RWPE2 (cell line): ENCODE data around the gene STAC2.

Experiments
- ATAC-seq: fragments of 200-7000 bp; cut with Tn5 transposase; 3 replicates; pipeline ENCODE4 v1.9.1; 2021; ENCODE audit warnings: low read depth
- DNase-seq: peaks from one replicate; pipeline ENCODE4 v3.0.0-alpha.2; 2020; ENCODE audit warnings: low spot score
- H3K27ac ChIP-seq: fragments of 450-650 bp; 2 replicates; pipeline ENCODE4 v1.5.1; 2017; ENCODE audit warnings: mild to moderate bottlenecking; ENCODE audit not compliant: poor library complexity, severe bottlenecking
- H3K27me3 ChIP-seq: fragments of 250-450 bp; sonication (Bioruptor Pico); 2 replicates; pipeline ENCODE4 v1.5.1; 2021; ENCODE audit warnings: mild to moderate bottlenecking, moderate library complexity; ENCODE audit not compliant: insufficient read depth, poor library complexity, severe bottlenecking
- H3K36me3 ChIP-seq: fragments of 250-450 bp; sonication (Bioruptor Pico); 2 replicates; pipeline ENCODE4 v1.5.1; 2020; ENCODE audit warnings: low read depth, mild to moderate bottlenecking, moderate library complexity
- H3K4me1 ChIP-seq: fragments of 250-450 bp; sonication (Bioruptor Pico); 2 replicates; pipeline ENCODE4 v1.5.1; 2021; ENCODE audit warnings: mild to moderate bottlenecking, moderate library complexity; ENCODE audit not compliant: insufficient read depth, poor library complexity, severe bottlenecking
- H3K4me3 ChIP-seq: fragments of 250-450 bp; sonication (Bioruptor Pico); 2 replicates; pipeline ENCODE4 v1.5.1; 2021; ENCODE audit warnings: mild to moderate bottlenecking, moderate library complexity; ENCODE audit not compliant: severe bottlenecking
- H3K9me3 ChIP-seq: fragments of 250-450 bp; sonication (Bioruptor Pico); 2 replicates; pipeline ENCODE4 v1.5.1; 2021; ENCODE audit warnings: mild to moderate bottlenecking, moderate library complexity; ENCODE audit not compliant: severe bottlenecking
- CTCF ChIP-seq: fragments of 450-650 bp; IDR thresholded peaks from one replicate; pipeline ENCODE4 v1.5.1; 2017; ENCODE audit warnings: mild to moderate bottlenecking, moderate library complexity; ENCODE audit not compliant: poor library complexity, severe bottlenecking

STAC2 gene

DNA sequence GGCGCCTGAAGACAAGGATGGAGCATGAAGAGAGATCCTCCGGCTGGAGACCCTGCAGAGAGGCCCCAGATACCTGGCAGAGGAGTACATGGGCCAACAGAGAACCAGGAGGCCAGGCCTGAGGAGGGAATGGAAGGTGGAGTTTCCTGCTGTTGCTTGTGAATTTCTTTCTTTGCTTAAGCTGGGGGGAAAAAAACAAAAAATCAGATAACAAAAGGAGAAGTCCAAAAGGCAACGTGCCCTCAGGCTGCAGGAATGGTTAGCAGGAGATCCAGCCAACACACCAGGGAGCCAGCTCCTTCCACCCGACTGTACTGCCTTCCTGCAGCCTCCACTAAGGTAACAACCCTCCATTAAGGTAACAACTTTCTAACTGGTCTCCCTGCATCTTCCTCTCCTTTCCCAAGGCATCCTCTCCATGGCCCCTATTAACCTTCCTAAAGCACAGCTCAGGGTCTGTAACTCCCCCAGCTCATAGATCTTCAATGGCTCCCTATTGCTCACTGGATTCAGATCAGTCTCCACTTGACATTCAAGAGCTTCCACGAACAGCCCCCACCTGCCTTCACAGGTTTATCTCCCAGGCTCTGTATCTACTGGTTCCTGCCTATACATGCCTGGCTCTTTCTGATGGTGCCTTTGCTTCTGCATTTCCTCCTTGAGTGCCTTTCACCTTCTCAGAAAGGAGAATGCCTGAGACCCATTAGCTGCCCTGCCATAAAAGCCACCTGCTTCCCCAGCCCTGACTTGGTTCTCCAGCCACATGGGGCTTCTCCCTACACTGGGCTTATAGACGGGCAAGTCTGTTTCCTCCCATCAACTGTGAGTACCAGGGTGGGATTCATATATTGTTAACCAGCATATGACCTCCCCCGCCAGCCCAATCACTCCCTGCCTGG, 59.1 kb downstream of the STAC2 start:
- ATAC-seq = no peak
- Histone ChIP-seq H3K4me3 (no peak overlapping the region), H3K27ac (no peak overlapping the region)

GRCh38 chr17:39165841-39166349, 59.9 kb downstream of the STAC2 start, which contains the start of gene ARL5C:
Gene ARL5C, minus strand, starts transcription at chr17:39166161. Its CDS starts 401 bp downstream, at chr17:39165760.
- Histone ChIP-seq H3K4me1 (peaks cover 5% of the 10 kb centered on the region), H3K27ac (no peak within 1 kb of the TSS), H3K36me3 (no peaks in the 10 kb centered on the region), H3K4me3 (no peak within 1 kb of the TSS), H3K9me3 (no peaks in the 10 kb centered on the region), H3K27me3 (no peaks in the 10 kb centered on the region)
- no peak for ATAC-seq
- TF ChIP-seq CTCF = no peak
- no peak for DNase-seq

More for the DNA sequence above, 59.1 kb downstream of the STAC2 start:
- DNase-seq = no peak
- no peaks in the 10 kb centered on the region for H3K9me3 ChIP-seq
- no peaks in the 10 kb centered on the region for H3K36me3 ChIP-seq
- H3K27me3 ChIP-seq = no peaks in the 10 kb centered on the region
- H3K4me1 ChIP-seq = peaks cover 5% of the 10 kb centered on the region
- TF ChIP-seq CTCF = no peak

- Histone ChIP-seq H3K27ac (no peak overlapping the region), H3K4me3 (no peak overlapping the region), H3K9me3 (no peaks in the 10 kb centered on the region), H3K4me1 (peaks cover 5% of the 10 kb centered on the region), H3K27me3 (no peaks in the 10 kb centered on the region), H3K36me3 (no peaks in the 10 kb centered on the region)
- ATAC-seq (no peak), DNase-seq (no peak)
- TF ChIP-seq CTCF = no peak
These were observed 60.4 kb downstream of the STAC2 start for GRCh38 chr17:39165178-39165840.

GRCh38 chr17:39164675-39165143, 61.0 kb downstream of the STAC2 start:
- ATAC-seq (peak; percentile 80), DNase-seq (no peak)
- Histone ChIP-seq H3K27ac (no peak overlapping the region), H3K27me3 (no peaks in the 10 kb centered on the region), H3K36me3 (no peaks in the 10 kb centered on the region), H3K9me3 (no peaks in the 10 kb centered on the region), H3K4me1 (peaks cover 5% of the 10 kb centered on the region), H3K4me3 (peak overlapping the region; percentile 2)
- TF ChIP-seq CTCF = peak; percentile 85
